Measurements from ENCODE around the gene GLB1L2.

Gene GLB1L2

GRCh38 chr11:134407321-134407828 is 75.6 kb downstream of the GLB1L2 start:
- FAIRE-seq: no peak

- no peak for FAIRE-seq
Observed at GRCh38 chr11:134407923-134408322, 76.1 kb downstream of the GLB1L2 start.

GRCh38 chr11:134409552-134410429 is 78.0 kb downstream of the GLB1L2 start:
- no peak for FAIRE-seq

- FAIRE-seq: no peak
Observed at GRCh38 chr11:134410766-134411165, 79.0 kb downstream of the GLB1L2 start.

GRCh38 chr11:134412203-134413042 is 80.6 kb downstream of the GLB1L2 start, which contains the start of gene B3GAT1:
TSS of gene B3GAT1 (minus strand) at chr11:134412242. CDS start at chr11:134387659, 24,583 bp downstream.
- FAIRE-seq: no peak

GRCh38 chr11:134413043-134413825 is 81.4 kb downstream of the GLB1L2 start:
- FAIRE-seq: no peak

- FAIRE-seq: no peak
Observed at GRCh38 chr11:134413826-134414731, 82.3 kb downstream of the GLB1L2 start.

- FAIRE-seq: no peak
Observed at GRCh38 chr11:134414766-134415765, 83.3 kb downstream of the GLB1L2 start.

- no peak for FAIRE-seq
Observed at GRCh38 chr11:134416726-134417125, 84.9 kb downstream of the GLB1L2 start.

- no peak for FAIRE-seq
Observed at GRCh38 chr11:134417871-134418840, 86.4 kb downstream of the GLB1L2 start.

GRCh38 chr11:134423106-134423505 is 91.3 kb downstream of the GLB1L2 start:
- no peak for FAIRE-seq

- no peak for FAIRE-seq
Observed at GRCh38 chr11:134425413-134425812, 93.6 kb downstream of the GLB1L2 start.
